ENCODE data around the gene CDH12.

CDH12 gene

GRCh38 chr5:21834863-21835262 lies 1018.3 kb downstream of the CDH12 start:
- no peak overlapping the region for H3K4me3 ChIP-seq (ENCODE audit: low read length)
- no peak for TF ChIP-seq CTCF (conservative IDR thresholded peaks at IDR 0.05; ENCODE audit: low read depth, low read length)
- DNase-seq (ENCODE audit: low read depth) = no peak

GRCh38 chr5:21831145-21831787 lies 1021.9 kb downstream of the CDH12 start:
- TF ChIP-seq CTCF (conservative IDR thresholded peaks at IDR 0.05; ENCODE audit: low read depth, low read length) = no peak
- H3K4me3 ChIP-seq (ENCODE audit: low read length) = no peak overlapping the region
- DNase-seq (ENCODE audit: low read depth) = no peak

GRCh38 chr5:21826884-21827283 lies 1026.3 kb downstream of the CDH12 start:
- DNase-seq (ENCODE audit: low read depth) = no peak
- no peak for TF ChIP-seq CTCF (conservative IDR thresholded peaks at IDR 0.05; ENCODE audit: low read depth, low read length)
- no peak overlapping the region for H3K4me3 ChIP-seq (ENCODE audit: low read length)

- no peak for DNase-seq (ENCODE audit: low read depth)
- no peak for TF ChIP-seq CTCF (conservative IDR thresholded peaks at IDR 0.05; ENCODE audit: low read depth, low read length)
- H3K4me3 ChIP-seq (ENCODE audit: low read length) = no peak overlapping the region
Observed at GRCh38 chr5:21823588-21823987, 1029.6 kb downstream of the CDH12 start.

- TF ChIP-seq CTCF (conservative IDR thresholded peaks at IDR 0.05; ENCODE audit: low read depth, low read length) = no peak
- DNase-seq (ENCODE audit: low read depth) = no peak
- H3K4me3 ChIP-seq (ENCODE audit: low read length) = no peak overlapping the region
Observed at GRCh38 chr5:21823076-21823574, 1030.0 kb downstream of the CDH12 start.

- DNase-seq (ENCODE audit: low read depth) = no peak
- no peak for TF ChIP-seq CTCF (conservative IDR thresholded peaks at IDR 0.05; ENCODE audit: low read depth, low read length)
- H3K4me3 ChIP-seq (ENCODE audit: low read length) = no peak overlapping the region
Observed at GRCh38 chr5:21820527-21820926, 1032.6 kb downstream of the CDH12 start.

GRCh38 chr5:21818370-21818720 lies 1034.8 kb downstream of the CDH12 start:
- H3K4me3 ChIP-seq (ENCODE audit: low read length) = no peak overlapping the region
- TF ChIP-seq CTCF (conservative IDR thresholded peaks at IDR 0.05; ENCODE audit: low read depth, low read length) = no peak
- no peak for DNase-seq (ENCODE audit: low read depth)

Measured in retinal pigment epithelial cell (primary cell).